COLO668 (cell line): Measurements from ENCODE around the gene SNX30.

Source experiments
- DNase-seq: peaks from one replicate; lab custom pipeline; 2025; ENCODE audit not compliant: unreplicated experiment; lab: John Stamatoyannopoulos, UW

Gene SNX30

DNA sequence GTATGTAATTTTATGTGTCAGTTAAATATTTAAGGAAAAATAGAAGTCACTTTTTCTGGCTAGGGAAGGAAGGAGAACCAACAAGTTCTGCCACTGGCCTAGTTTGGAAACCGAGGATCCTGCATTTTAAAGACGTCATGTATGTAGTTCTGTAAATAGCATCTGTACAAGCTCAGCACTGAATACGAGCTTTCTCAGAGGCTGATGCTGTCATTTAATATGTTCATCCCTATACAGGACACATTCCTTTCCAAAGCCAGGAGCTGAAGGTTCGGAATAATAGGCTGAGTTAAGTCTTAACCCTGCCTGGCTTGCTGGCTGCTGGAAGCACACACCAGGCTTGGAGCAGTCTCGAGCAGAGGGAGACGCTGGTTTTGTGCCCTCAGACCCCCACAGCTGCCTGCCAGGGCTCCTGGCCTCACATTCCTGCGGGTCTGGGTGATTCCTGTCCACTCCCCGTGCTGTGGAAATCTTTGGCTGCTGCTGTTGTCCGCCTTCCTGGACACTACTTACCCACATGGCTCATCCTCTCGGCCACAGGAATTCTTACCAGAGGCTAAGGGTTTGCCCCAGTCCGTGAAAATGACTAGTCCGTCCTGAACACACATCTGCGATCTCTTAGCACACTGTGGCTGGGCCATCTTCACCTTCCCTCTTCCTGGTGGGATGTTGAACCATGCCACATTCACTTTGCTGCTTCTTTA is 103.5 kb downstream of the SNX30 start:
- DNase-seq = no peak

DNA sequence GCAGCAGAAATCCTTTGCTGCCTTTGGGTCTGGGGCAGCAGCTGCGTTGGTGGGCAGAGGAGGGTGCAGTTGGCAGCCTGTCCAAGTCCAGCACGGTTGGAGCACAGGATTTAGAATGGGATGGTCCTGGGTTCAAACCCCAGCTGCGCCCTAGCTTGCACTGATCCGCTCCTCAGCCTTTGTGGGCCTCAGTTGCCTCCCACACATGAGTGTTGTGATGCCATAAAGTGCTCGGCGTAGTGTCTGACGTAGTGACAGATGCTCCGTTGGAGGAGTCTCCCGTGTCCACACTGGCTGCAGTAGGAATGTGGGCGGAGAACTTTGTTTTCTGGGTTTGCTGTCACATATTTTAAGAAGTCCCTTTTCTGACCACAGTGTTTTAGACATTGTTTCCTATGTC is 104.1 kb downstream of the SNX30 start:
- no peak for DNase-seq

DNA sequence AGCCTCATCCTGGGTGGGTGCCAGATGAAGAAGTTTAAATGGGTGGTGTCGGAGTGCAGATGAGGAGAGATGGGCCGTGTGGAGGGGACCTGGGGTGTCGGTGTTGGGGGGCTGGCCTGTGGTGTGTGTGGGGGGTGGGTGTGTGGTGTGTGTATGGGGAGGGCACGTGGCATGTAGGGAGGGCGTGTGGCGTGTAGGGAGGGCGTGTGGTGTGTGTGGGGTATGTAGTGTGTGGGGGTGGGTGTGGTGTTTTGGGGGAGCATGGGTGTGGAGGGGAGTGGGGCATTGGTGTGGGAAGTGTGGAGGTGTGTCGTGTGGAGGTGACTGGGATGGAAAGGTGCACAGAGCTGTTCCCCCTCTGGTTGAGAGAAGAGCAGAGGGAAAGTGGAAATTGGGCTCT is 105.6 kb downstream of the SNX30 start:
- DNase-seq = no peak

DNA sequence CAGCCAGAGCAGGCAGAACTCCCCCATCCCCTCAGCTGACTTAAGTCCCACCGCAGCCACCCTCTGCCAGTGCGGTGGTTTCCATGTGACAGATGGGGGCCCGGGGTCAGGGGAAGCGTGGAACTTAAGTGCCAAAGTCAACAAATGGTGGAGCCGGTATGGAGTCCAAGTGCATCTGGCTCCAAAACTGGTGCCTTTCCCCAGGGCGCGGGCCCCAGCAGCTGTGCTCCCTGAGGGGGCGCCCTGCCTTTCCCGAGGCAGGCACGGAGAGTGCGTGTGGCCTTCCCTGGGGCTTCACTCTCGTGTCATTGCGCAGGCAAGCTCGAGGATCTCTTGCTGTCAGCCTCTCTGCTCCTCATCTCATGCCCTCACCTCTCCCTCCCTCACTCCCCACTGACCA is 106.3 kb downstream of the SNX30 start:
- DNase-seq = no peak

DNA sequence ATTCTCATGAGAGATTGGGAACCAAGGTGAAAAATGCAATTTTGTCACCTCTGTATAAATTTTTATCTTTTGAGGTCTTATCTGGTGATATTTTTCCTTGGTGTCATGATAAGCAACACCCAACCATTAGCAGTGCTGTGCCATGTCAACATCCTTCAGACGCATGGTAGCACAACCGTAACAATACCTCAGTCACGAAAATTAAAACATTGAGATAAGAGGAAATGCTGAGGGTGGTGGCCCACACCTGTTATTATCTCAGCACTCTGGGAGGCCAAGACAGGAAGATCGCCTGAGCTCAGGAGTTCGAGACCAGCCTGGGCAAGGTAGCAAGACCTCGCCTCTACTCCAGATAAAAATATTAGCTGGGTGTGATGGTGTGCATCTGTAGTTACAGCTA is 107.4 kb downstream of the SNX30 start:
- DNase-seq = no peak

DNA sequence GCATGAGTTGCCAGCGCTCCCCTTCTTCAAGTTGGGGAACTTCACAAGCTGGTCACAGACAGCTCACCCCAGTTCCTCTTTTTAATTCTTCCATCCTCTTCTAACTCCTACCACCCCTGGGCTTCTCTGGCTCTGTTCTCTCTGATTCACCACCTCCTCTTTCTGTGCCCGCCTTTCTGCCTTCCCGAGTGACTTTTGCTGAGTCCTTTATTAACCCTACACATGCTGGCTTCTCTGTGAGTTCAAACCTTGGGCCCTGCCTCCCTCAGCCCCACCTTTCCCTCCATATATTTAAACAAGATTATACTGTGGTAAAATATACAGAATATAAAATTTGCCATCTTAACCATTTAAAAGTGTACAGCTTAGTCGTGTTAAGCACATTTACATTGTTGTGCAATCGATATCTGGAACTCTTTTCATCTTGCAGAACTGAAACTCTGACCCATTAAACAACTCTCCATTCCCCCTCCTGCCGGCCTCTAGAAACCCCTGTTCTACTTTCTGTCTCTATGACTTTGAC is 108.1 kb downstream of the SNX30 start:
- no peak for DNase-seq

DNA sequence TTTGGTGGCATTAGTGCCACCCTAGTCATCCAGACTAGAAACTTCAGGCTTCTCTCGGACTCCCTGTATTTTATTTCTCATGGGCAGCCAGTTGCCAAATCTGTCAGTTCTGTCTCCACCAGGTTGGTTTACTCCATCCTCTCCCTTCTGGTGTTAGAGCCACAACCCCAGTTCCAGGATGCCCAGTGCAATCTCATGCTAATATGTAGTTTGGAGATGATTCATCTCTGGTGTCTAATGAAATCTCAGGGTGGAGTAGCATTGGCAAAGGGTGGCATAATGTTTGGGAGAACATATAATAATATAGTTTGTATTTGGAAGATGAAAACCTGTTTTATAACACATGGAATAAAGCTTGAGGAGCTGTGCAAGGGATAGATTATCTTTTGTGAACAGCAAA is 109.9 kb downstream of the SNX30 start:
- DNase-seq = no peak

DNA sequence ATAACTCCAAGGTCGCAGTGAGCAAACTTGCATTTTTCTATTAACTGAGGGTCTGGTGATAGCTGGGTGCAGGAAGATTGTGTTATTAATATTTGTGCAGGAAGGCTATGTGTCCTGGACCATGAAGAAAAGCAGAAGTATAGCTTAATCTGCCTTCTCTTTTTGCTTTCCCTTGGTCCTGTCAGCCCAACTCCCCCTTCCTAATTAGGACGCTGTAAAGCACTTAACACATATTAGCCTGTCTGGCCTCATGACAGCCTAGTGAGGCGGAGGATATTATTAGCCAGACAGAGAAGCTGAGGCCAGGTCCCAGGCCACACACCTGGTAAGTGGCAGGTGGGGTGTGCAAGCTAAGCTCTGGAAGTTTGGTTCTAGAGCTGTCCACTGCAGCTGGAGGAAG is 110.6 kb downstream of the SNX30 start:
- no peak for DNase-seq

DNA sequence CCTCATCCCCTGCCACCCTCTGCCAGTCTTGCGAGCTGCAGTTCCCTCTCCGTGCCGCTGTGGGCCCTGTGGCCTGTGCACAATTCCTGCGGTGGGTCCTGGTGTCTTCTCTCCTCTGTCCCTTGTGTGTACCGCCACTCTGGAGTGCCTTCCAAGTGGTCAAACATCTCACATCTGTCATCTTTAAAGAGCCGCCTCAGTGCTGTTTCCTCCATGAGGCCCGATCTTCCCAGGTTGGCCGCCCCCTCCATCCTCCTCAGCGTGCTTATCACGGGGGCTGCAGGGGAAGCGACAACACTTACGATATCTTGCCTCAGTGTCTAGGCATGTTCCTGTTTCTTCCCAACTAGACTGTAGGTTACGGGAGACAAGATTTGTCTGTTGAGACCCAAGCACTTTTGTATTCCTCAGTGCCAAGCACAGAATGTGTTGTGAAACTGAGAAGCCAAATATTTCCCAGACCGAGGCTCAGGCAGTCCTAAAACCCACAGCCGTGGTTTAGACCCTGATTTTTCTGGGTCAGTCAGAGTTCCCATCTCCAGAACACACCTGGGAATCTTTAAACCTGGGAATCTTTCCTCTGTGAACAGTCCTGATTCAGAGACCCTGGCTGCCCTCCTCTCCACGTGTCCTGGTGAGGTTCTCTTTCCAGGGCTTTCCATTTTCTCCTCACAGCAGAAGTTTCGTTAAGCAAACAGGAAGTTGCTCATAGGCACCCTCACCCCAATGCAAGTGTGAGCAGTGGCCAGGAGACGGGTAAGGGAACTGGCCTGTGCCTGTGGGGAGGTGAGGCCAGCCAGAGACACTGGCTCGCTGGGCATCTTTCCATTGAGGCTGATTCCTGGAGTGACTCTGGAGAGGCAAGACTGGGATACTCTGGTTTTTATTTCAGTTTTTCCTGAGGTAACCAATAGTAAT is 111.3 kb downstream of the SNX30 start:
- no peak for DNase-seq

DNA sequence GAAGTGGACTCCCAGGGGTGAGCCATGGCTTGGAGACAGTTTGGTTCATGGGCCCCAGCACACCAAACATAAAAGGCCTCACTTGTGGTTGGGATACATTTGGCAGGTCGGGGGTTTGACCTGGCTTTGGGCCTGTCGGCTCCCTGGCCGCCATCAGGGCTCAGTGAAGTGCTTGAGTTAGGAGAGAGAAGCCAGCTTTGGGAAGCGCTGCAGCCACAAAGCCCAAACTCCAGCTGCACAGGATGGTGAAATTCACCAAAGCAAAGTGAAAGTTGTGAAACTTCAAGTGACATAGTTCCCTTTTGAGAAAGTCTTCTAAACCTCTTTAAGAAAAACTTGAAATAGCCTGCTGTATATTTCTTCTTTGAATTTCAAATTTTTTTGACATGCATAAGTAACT is 112.7 kb downstream of the SNX30 start:
- DNase-seq = no peak

DNA sequence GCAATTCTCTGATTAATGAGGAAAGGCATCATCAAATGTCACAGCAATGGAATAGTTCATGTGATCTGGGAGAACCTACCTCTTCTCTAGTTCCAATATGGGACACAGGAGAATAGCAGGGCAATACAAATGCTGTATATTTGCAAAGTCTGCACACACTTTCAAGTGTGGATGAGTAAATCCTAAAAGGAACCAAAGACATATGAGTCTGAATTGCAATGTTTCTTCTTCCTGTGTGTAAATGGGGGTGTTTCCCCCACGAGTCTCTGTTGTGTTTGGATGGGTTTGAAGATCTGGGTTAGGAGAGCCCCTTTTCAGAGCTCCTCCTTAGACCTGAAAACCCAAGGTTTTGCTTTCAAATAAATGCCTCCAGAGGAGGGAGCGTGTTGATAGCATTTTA is 113.2 kb downstream of the SNX30 start:
- DNase-seq = no peak

DNA sequence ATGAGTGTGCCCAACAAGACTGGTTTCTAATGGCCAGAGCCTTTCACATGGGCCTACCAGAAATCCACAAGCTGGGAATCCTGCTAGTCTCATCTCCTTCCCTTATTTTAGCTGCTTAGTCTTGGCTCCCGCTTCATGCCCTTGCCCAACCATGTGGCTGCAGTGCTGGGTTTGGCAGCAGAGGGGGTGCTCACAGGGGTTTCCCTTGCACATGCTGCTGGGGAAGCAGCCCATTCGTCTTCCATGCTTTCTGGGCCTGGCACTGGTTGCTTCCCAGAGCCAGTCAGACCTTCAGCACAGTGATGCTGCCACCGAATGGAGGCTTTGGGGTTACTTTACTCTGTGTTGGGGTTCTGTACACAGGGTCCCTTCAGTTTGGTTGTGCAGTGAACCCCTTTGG is 113.8 kb downstream of the SNX30 start:
- no peak for DNase-seq

DNA sequence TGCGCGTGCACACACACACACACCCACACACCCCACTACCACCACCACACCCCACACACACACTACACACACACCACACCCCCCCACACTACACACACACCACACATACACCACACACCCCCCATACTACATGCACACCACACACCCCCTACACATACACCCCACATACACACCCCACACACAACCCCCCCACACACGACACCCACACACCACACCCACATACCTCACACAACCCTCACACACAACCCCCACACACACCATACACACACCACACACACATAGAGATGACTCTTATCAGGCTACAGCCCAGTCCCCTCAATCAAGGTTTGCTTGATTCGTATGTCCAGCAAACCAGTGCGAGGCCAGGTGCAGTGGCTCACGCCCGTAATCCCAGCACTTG is 114.4 kb downstream of the SNX30 start:
- DNase-seq = no peak

DNA sequence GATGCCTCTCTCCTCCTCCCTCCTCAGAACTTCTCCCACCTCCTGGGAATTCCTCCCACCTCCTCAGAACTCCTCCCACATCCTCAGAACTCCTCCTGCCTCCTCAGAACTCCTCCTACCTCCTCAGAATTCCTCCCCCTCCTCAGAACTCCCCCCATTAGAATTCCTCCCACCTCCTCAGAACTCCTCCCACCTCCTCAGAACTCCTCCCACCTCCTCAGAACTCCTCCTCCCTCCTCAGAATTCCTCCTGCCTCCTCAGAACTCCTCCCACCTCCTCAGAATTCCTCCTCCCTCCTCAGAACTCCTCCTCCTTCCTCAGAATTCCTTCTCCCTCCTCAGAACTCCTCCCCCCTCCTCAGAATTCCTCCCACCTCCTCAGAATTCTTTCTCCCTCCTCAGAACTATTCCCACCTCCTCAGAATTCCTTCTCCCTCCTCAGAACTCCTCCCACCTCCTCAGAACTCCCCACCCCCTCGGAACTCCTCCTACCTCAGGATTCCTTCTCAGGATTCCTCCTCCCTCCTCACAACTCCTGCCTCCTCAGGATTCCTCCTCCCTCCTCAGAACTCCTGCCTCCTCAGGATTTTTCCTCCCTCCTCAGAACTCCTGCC is 116.2 kb downstream of the SNX30 start:
- no peak for DNase-seq

DNA sequence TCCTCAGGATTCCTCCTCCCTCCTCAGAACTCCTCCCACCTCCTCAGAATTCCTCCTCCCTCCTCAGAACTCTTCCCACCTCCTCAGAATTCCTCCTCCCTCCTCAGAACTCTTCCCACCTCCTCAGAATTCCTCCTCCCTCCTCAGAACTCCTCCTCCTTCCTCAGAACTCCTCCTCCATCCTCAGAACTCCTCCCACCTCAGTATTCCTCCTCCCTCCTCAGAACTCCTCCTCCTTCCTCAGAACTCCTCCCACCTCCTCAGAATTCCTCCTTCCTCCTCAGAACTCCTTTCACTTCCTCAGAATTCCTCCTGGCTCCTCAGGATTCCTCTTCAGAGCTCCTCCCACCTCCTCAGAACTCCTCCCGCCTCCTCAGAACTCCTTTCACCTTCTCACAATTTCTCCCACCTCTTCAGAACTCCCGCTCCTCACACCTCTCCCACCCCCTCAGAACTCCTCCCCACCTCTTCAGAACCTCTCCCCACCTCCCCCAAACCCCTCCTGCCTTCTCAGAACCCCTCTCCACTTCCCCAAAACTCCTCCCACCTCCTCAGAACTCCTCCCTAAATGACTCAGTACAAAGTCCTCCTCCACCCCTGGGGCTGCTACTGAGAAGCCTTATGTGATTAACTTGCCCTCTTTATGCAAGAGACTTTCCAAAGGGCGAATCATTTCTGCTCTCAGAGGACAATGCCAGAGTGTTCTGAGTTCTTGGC is 116.9 kb downstream of the SNX30 start:
- DNase-seq = no peak

DNA sequence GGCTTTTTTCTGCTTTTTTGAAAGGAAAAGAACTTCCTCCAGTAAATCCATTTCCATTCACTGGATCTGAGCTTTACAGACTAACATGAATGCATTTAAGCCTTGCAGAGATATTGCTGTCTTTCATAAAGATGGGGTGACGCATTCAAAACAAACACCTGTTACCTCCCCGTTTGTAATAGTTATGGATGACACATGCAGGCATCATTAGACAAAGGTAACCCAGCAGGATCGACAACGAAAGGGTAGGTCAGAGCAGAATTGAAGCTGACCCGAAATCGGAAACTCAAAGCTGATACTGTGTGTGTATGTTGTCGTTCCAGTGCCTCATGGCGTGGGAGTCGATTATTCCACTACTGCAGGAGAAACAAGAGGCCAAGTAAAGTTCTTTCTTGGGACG is 117.9 kb downstream of the SNX30 start:
- DNase-seq = no peak

DNA sequence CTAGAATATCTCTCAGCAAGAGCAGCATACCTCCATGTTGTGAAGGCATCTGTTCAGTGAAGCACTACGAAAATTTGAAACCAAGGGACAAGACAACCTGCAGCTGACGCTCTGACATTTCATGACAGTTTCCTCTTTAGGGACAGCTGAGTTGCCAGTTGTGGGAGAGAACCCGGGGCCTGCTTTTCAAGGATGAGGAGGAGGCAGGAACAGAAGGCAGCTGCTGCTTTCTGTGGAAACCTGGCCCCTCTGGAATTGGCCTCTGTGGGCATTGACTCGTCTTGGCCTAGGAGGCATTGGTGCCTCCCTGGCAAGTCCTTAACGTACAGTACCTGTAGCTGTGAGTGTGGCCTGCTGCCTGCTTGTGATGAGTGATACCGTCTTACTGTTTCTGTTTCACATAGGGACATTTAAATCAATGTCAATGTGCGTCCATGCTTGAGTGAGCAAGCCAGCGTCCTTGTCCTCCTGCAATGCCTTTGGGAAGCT is 118.5 kb downstream of the SNX30 start:
- DNase-seq = no peak

DNA sequence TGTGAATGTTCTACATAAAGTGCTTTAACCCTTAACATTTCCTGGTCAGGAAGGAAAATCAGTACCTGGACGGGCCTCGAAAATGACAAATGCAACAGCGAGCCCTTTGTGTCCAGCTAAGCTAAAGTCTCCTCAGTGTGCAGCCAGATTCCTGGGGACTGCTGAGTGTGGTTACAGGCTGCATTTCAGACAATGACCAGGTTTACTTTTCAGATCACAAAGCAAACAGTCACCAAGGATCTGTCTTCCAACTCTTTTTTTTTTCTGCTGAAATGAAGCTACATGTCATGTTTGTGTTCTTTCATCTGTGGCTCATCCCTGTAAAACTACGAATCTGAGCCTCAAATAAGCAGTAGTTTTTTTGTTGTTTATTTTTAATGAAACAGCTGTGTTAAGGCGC is 119.4 kb downstream of the SNX30 start:
- peak; percentile 5 for DNase-seq

DNA sequence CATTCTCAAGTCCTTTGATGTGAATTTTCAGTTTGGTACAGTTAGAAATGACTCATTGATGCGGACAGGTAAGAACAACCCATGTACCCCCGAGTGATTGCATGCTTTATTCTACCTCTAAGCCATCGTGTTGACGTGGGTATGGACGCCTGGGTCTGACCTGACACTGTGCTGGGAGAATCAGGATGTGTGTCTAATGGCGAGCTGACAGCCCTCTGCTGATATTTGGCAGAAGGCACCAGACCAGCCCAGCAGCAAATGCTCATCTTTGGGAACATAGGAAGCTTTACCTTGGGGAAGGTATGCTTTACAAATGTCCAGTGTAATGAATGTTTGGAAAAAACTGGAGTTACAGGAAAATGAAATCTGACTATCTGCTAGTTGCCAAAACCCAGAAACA is 120.0 kb downstream of the SNX30 start:
- no peak for DNase-seq

DNA sequence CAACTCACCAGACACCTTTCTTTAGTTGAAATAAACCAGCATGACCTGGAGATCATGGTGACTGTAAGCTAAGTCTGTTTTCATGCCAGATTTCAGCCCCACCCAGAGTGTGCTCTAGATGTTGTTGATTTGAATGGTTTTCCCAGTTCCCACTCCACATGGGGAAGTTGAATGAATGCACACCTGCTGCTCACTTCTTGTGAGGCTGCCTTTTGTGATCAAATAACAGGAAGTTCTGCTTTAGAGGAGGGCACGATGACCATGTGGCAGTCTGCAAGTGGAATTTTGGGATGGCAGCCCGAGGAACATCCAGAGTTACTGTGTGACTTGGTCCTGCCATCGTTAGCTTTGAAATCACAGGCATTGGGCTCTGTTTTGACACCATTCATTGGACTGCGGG is 121.5 kb downstream of the SNX30 start:
- no peak for DNase-seq

DNA sequence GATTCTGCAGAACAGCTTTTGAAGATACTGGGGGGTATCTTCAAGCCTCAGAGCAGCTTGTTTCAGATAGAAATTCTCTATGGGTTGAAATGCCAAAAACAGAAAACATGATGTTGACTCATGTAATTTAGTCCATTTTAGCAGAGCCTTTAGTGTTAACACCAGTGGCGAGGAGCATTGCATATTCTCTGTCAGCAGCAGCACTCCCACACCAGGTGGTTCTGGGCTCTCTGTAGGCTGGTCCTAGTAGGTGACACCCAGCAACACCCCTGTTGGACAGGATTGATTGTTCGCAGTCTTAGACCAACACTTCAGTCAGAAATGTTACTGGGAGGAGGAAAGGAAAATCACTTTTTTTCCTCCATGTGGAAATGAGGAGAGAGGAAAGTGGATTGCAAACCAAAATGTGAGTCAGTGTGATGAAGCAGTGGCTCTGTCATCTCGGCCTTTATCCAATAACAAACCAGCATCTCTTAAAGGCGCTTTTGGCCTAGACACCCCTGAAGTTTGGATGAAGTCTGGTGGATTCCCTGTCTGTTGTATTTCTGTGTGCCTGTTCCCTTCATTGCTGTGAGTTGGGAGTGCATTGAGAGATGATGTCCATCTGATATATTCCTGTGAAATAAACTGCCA is 123.3 kb downstream of the SNX30 start:
- no peak for DNase-seq
